ENCODE results near the gene KLHDC10. TPM values are rescaled to one million over a fixed set of nuclear protein-coding genes. Genes with fewer than 3 reads are reported as not detected.

The KLHDC10 gene
- total and polyA plus RNA-seq, 2 experiments from 2014 or later, result 7.2 to 29.0 TPM

- H3K9me2 ChIP-seq (replicated peaks; ENCODE audit: insufficient read depth), result no peaks in the 10 kb centered on the region
- no peak overlapping the region for H3K27ac ChIP-seq
- H3K79me2 ChIP-seq, result no peaks in the 10 kb centered on the region
- H3K4me1 ChIP-seq (ENCODE audit: insufficient read depth), result no peaks in the 10 kb centered on the region
- TF ChIP-seq EZH2 (IDR thresholded peaks at IDR 0.05; ENCODE audit: borderline replicate concordance), result no peak
- no peaks in the 10 kb centered on the region for H4K20me1 ChIP-seq (ENCODE audit: insufficient read depth, poor library complexity, severe bottlenecking)
- no peaks in the 10 kb centered on the region for H3K9me3 ChIP-seq (ENCODE audit: low read depth)
- no peak overlapping the region for H3K4me2 ChIP-seq
- DNase-seq (ENCODE audit: low spot score), result no peak
- H2AFZ ChIP-seq, result no peak overlapping the region
- H3K27me3 ChIP-seq, result no peaks in the 10 kb centered on the region
- no peak overlapping the region for H3K4me3 ChIP-seq
- WGBS (ENCODE audit: low lambda C conversion rate, missing lambda C conversion rate), result 75% methylated on average over 2 of the region's 6 CpGs
- no peaks in the 10 kb centered on the region for H3K36me3 ChIP-seq (replicated peaks; ENCODE audit: insufficient read depth, low read depth)
Measured at GRCh38 chr7:130154131-130154500, 83.8 kb downstream of the KLHDC10 start.

GRCh38 chr7:130154501-130155317 is 84.4 kb downstream of the KLHDC10 start:
- WGBS (ENCODE audit: low lambda C conversion rate, missing lambda C conversion rate), result 89% methylated on average over 29 of the region's 31 CpGs
- H3K36me3 ChIP-seq (replicated peaks; ENCODE audit: insufficient read depth, low read depth), result no peaks in the 10 kb centered on the region
- TF ChIP-seq, protein P1, sequence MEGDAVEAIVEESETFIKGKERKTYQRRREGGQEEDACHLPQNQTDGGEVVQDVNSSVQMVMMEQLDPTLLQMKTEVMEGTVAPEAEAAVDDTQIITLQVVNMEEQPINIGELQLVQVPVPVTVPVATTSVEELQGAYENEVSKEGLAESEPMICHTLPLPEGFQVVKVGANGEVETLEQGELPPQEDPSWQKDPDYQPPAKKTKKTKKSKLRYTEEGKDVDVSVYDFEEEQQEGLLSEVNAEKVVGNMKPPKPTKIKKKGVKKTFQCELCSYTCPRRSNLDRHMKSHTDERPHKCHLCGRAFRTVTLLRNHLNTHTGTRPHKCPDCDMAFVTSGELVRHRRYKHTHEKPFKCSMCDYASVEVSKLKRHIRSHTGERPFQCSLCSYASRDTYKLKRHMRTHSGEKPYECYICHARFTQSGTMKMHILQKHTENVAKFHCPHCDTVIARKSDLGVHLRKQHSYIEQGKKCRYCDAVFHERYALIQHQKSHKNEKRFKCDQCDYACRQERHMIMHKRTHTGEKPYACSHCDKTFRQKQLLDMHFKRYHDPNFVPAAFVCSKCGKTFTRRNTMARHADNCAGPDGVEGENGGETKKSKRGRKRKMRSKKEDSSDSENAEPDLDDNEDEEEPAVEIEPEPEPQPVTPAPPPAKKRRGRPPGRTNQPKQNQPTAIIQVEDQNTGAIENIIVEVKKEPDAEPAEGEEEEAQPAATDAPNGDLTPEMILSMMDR (IDR thresholded peaks at IDR 0.05; ENCODE audit: poor library complexity), result no peak
- TF ChIP-seq EZH2 (IDR thresholded peaks at IDR 0.05; ENCODE audit: borderline replicate concordance) (no peak), EZH2phosphoT487 (IDR thresholded peaks at IDR 0.05; ENCODE audit: low read depth, severe bottlenecking, unreplicated experiment) (no peak)
- H3K4me1 ChIP-seq (ENCODE audit: insufficient read depth), result no peaks in the 10 kb centered on the region
- H3K79me2 ChIP-seq, result no peaks in the 10 kb centered on the region
- H3K4me2 ChIP-seq, result no peak overlapping the region
- DNase-seq (ENCODE audit: low spot score), result no peak
- no peak overlapping the region for H2AFZ ChIP-seq
- no peaks in the 10 kb centered on the region for H4K20me1 ChIP-seq (ENCODE audit: insufficient read depth, poor library complexity, severe bottlenecking)
- H3K27me3 ChIP-seq, result no peaks in the 10 kb centered on the region
- H3K9me3 ChIP-seq (ENCODE audit: low read depth), result no peaks in the 10 kb centered on the region
- no peaks in the 10 kb centered on the region for H3K9me2 ChIP-seq (replicated peaks; ENCODE audit: insufficient read depth)
- H3K27ac ChIP-seq, result no peak overlapping the region
- H3K4me3 ChIP-seq, result no peak overlapping the region

GRCh38 chr7:130156140-130156539 is 85.8 kb downstream of the KLHDC10 start:
- 98% methylated on average over 7 of the region's 7 CpGs for WGBS (ENCODE audit: low lambda C conversion rate, missing lambda C conversion rate)
- H2AFZ ChIP-seq, result no peak overlapping the region
- no peak overlapping the region for H3K27ac ChIP-seq
- TF ChIP-seq EZH2 (IDR thresholded peaks at IDR 0.05; ENCODE audit: borderline replicate concordance) (no peak), EZH2phosphoT487 (IDR thresholded peaks at IDR 0.05; ENCODE audit: low read depth, severe bottlenecking, unreplicated experiment) (no peak)
- TF ChIP-seq, protein P1 (IDR thresholded peaks at IDR 0.05; ENCODE audit: poor library complexity), result no peak
- H3K9me3 ChIP-seq (ENCODE audit: low read depth), result no peaks in the 10 kb centered on the region
- no peaks in the 10 kb centered on the region for H3K27me3 ChIP-seq
- H3K4me3 ChIP-seq, result no peak overlapping the region
- H3K36me3 ChIP-seq (replicated peaks; ENCODE audit: insufficient read depth, low read depth), result no peaks in the 10 kb centered on the region
- H4K20me1 ChIP-seq (ENCODE audit: insufficient read depth, poor library complexity, severe bottlenecking), result no peaks in the 10 kb centered on the region
- no peaks in the 10 kb centered on the region for H3K79me2 ChIP-seq
- no peaks in the 10 kb centered on the region for H3K9me2 ChIP-seq (replicated peaks; ENCODE audit: insufficient read depth)
- no peaks in the 10 kb centered on the region for H3K4me1 ChIP-seq (ENCODE audit: insufficient read depth)
- DNase-seq (ENCODE audit: low spot score), result no peak
- no peak overlapping the region for H3K4me2 ChIP-seq

- H3K27me3 ChIP-seq, result no peaks in the 10 kb centered on the region
- no peak overlapping the region for H3K27ac ChIP-seq
- no peaks in the 10 kb centered on the region for H3K79me2 ChIP-seq
- TF ChIP-seq EZH2phosphoT487 (IDR thresholded peaks at IDR 0.05; ENCODE audit: low read depth, severe bottlenecking, unreplicated experiment), result no peak
- TF ChIP-seq, protein P1 (IDR thresholded peaks at IDR 0.05; ENCODE audit: poor library complexity), result no peak
- TF ChIP-seq EZH2 (IDR thresholded peaks at IDR 0.05; ENCODE audit: borderline replicate concordance), result no peak
- WGBS (ENCODE audit: low lambda C conversion rate, missing lambda C conversion rate), result 98% methylated on average over 7 of the region's 7 CpGs
- H3K4me3 ChIP-seq, result no peak overlapping the region
- no peak overlapping the region for H2AFZ ChIP-seq
- no peak overlapping the region for H3K4me2 ChIP-seq
- H3K9me2 ChIP-seq (replicated peaks; ENCODE audit: insufficient read depth), result no peaks in the 10 kb centered on the region
- DNase-seq (ENCODE audit: low spot score), result no peak
- H4K20me1 ChIP-seq (ENCODE audit: insufficient read depth, poor library complexity, severe bottlenecking), result no peaks in the 10 kb centered on the region
- no peaks in the 10 kb centered on the region for H3K9me3 ChIP-seq (ENCODE audit: low read depth)
- no peaks in the 10 kb centered on the region for H3K4me1 ChIP-seq (ENCODE audit: insufficient read depth)
- no peaks in the 10 kb centered on the region for H3K36me3 ChIP-seq (replicated peaks; ENCODE audit: insufficient read depth, low read depth)
Measured at GRCh38 chr7:130157700-130158099, 87.4 kb downstream of the KLHDC10 start.
